ENCODE results near the gene MYH1. TPM values are rescaled to one million over a fixed set of nuclear protein-coding genes. Genes with fewer than 3 reads are reported as not detected.

The MYH1 gene
- total RNA-seq: not detected
- not detected for polyA plus RNA-seq (2013, experiment 1 of 2)
- 0.22 TPM for polyA plus RNA-seq (2013, experiment 2 of 2)
- 0 to 0.11 (median 0) reads per million in 172 experiments for total RNA-seq

DNA sequence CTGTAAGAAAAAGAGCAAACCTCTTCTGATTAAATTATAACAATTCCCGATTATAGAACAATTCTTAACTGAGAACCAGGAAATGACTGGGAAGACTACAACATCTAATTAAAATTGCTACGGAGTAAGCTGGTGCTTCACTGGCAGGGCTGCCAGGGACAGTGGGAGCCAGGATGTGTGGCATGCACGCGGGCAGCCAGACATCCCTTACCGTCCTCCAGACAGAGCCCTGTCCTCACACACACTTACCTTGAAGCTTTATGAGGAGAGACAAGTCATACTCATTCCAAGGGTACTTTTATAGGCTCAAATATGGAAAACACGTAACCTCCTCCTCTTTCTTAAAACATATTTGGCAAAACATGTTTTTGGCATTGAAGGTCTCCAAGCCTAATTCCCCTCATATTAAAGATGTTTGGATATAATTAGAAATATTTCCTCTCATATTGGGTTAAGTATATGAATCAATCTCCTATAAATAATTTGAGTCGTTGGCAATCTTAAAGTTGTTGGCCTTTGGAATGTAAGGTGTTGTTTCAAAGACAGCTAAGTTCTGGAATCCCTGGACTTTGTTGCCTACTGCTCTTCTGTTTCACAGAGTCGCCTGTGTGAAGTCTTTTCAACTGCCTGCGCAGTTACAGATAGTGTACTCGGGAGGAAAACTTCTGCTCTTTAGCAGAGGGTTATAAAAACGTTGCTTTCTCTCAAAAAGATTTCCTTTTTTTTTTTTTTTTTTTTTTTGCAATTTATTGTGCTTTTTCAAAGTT lies at the start of gene MYH1:
Gene MYH1, minus strand, starts transcription at position 272 of the 767 bp plus-strand sequence. CDS start 1,900 bp downstream, outside the sequence.
- Mint-ChIP-seq H3K27me3 (peaks cover 11% of the 10 kb centered on the region), H3K4me3 (no peak within 1 kb of the TSS), H3K27ac (no peak within 1 kb of the TSS), H3K36me3 (ENCODE audit: low read depth) (no peaks in the 10 kb centered on the region), H3K9me3 (no peaks in the 10 kb centered on the region), H3K4me1 (ENCODE audit: low read depth) (no peaks in the 10 kb centered on the region)
- ChIA-PET POLR2A (no interaction called here), CTCF (no interaction called here)
- intact Hi-C loops (cut with DNase I, micrococcal nuclease): loop anchor here in 1 of 2 experiments (10.0 kb wide), 1 partner anchor 56 kb away; no protein-coding TSS in a partner anchor
- Histone ChIP-seq H3K36me3 (ENCODE audit: insufficient read depth, low read length) (no peaks in the 10 kb centered on the region), H3K27ac (ENCODE audit: low read depth in 1 of 2, low read length in 2 of 2) (no peak within 1 kb of the TSS), H3K27me3 (ENCODE audit: control insufficient read depth in 1 of 2, insufficient read depth in 2 of 2, low read length in 2 of 2) (peaks cover 0 to 2% of the 10 kb centered on the region in 2 experiments), H3K4me1 (ENCODE audit: insufficient read depth, low read length) (no peaks in the 10 kb centered on the region), H3K9me3 (ENCODE audit: control insufficient read depth in 1 of 2, insufficient read depth in 1 of 2, low read length in 2 of 2) (no peaks in the 10 kb centered on the region), H3K4me3 (ENCODE audit: low read length) (no peak within 1 kb of the TSS)
- TF ChIP-seq, protein P1, sequence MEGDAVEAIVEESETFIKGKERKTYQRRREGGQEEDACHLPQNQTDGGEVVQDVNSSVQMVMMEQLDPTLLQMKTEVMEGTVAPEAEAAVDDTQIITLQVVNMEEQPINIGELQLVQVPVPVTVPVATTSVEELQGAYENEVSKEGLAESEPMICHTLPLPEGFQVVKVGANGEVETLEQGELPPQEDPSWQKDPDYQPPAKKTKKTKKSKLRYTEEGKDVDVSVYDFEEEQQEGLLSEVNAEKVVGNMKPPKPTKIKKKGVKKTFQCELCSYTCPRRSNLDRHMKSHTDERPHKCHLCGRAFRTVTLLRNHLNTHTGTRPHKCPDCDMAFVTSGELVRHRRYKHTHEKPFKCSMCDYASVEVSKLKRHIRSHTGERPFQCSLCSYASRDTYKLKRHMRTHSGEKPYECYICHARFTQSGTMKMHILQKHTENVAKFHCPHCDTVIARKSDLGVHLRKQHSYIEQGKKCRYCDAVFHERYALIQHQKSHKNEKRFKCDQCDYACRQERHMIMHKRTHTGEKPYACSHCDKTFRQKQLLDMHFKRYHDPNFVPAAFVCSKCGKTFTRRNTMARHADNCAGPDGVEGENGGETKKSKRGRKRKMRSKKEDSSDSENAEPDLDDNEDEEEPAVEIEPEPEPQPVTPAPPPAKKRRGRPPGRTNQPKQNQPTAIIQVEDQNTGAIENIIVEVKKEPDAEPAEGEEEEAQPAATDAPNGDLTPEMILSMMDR (IDR thresholded peaks at IDR 0.05): no peak
- ATAC-seq (ENCODE audit: poor library complexity) (no peak), DNase-seq (no peak)

DNA sequence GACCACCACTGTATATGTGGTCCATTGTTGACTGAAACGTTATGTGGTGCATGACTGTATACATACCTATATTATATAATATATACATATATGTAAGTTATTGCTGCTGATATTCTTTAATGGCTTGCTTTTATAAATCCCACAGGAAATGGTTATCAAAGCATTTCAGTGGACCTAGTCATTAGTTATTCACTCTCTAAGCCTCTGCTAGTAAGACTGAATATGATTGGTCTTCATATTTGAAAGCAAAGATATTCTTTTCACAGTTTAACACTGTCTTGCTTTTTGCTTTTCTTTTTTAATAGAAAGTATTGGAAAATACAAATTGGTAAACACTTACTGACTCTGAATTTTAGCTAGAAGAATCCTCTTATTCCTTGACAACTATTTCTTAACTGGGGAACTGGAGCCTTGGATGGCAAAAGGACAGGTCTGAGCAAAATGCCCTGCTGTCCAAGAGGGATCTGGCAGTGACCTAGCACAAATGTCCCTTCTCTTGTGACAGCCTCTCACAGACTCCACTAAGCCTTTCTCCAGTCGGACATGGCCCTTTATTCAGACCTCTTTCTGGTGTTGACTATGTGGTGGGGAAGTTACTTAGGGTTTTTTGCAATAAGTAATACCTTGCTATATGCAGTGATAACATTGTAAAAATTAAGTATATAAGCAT lies 45.8 kb upstream of the MYH1 start:
- Mint-ChIP-seq H3K4me3 (no peak overlapping the region), H3K27me3 (peaks cover 26% of the 10 kb centered on the region), H3K36me3 (ENCODE audit: low read depth) (no peaks in the 10 kb centered on the region), H3K27ac (no peak overlapping the region), H3K4me1 (ENCODE audit: low read depth) (no peaks in the 10 kb centered on the region), H3K9me3 (peaks cover 2% of the 10 kb centered on the region)
- intact Hi-C loops (cut with DNase I, micrococcal nuclease): no loop called here
- TF ChIP-seq, protein P1 (IDR thresholded peaks at IDR 0.05): no peak
- H3K4me1 ChIP-seq (ENCODE audit: insufficient read depth, low read length): no peaks in the 10 kb centered on the region
- H3K27ac ChIP-seq (ENCODE audit: low read depth in 1 of 2, low read length in 2 of 2): no peak overlapping the region
- no peak for DNase-seq
- no peaks in the 10 kb centered on the region for H3K9me3 ChIP-seq (ENCODE audit: control insufficient read depth in 1 of 2, insufficient read depth in 1 of 2, low read length in 2 of 2)
- CTCF ChIA-PET: no interaction called here
- H3K4me3 ChIP-seq (ENCODE audit: low read length): no peak overlapping the region
- peaks cover 3 to 10% of the 10 kb centered on the region in 2 experiments for H3K27me3 ChIP-seq (ENCODE audit: control insufficient read depth in 1 of 2, insufficient read depth in 2 of 2, low read length in 2 of 2)
- no peak for ATAC-seq (ENCODE audit: poor library complexity)
- POLR2A ChIA-PET: no interaction called here
- no peaks in the 10 kb centered on the region for H3K36me3 ChIP-seq (ENCODE audit: insufficient read depth, low read length)

DNA sequence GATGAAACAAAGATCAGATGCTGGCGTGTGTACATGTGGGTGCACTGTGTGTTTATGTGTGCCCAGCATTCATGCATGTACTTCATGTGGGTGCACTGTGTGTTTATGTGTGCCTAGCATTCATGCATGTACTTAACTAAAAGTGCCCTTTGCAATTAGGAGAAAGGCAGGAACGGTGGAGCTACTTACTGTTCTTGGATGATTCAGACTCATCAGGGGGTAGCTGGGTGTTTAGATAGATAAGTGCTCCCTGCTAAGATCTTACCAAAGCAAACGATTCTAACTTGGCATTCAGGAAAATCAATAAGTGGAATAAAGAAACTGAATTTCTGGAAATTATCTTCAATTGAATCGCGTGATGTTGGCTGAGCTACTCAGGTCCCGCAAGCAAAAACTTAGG lies 39.7 kb upstream of the MYH1 start:
- Histone ChIP-seq H3K4me1 (ENCODE audit: insufficient read depth, low read length) (no peaks in the 10 kb centered on the region), H3K36me3 (ENCODE audit: insufficient read depth, low read length) (no peaks in the 10 kb centered on the region), H3K27me3 (ENCODE audit: control insufficient read depth in 1 of 2, insufficient read depth in 2 of 2, low read length in 2 of 2) (no peaks in the 10 kb centered on the region), H3K4me3 (ENCODE audit: low read length) (no peak overlapping the region), H3K9me3 (ENCODE audit: control insufficient read depth in 1 of 2, insufficient read depth in 1 of 2, low read length in 2 of 2) (no peaks in the 10 kb centered on the region), H3K27ac (ENCODE audit: low read depth in 1 of 2, low read length in 2 of 2) (no peak overlapping the region)
- H3K4me3 Mint-ChIP-seq: no peak overlapping the region
- ChIA-PET POLR2A (no interaction called here), CTCF (no interaction called here)
- DNase-seq (no peak), ATAC-seq (ENCODE audit: poor library complexity) (no peak)
- intact Hi-C loops (cut with DNase I, micrococcal nuclease): no loop called here
- peaks cover 4% of the 10 kb centered on the region for H3K9me3 Mint-ChIP-seq
- no peak overlapping the region for H3K27ac Mint-ChIP-seq
- TF ChIP-seq, protein P1 (IDR thresholded peaks at IDR 0.05): no peak
- no peaks in the 10 kb centered on the region for H3K36me3 Mint-ChIP-seq (ENCODE audit: low read depth)
- no peaks in the 10 kb centered on the region for H3K4me1 Mint-ChIP-seq (ENCODE audit: low read depth)
- H3K27me3 Mint-ChIP-seq: peaks cover 4% of the 10 kb centered on the region
